NCI-H82 treated with DMSO at 0.1 percent for 48 hours (cell line): ENCODE measurements around the gene SLC30A1.
"Not testable (repeated sequence)": the region's sequence is repeated elsewhere in the genome, so short reads cannot be mapped to it uniquely, and the experiment has no call there.

Experiments used
- DNase-seq: peaks from one replicate; lab custom pipeline; 2025; ENCODE audit not compliant: unreplicated experiment; lab: John Stamatoyannopoulos, UW

The SLC30A1 gene, protein sequence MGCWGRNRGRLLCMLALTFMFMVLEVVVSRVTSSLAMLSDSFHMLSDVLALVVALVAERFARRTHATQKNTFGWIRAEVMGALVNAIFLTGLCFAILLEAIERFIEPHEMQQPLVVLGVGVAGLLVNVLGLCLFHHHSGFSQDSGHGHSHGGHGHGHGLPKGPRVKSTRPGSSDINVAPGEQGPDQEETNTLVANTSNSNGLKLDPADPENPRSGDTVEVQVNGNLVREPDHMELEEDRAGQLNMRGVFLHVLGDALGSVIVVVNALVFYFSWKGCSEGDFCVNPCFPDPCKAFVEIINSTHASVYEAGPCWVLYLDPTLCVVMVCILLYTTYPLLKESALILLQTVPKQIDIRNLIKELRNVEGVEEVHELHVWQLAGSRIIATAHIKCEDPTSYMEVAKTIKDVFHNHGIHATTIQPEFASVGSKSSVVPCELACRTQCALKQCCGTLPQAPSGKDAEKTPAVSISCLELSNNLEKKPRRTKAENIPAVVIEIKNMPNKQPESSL

DNA sequence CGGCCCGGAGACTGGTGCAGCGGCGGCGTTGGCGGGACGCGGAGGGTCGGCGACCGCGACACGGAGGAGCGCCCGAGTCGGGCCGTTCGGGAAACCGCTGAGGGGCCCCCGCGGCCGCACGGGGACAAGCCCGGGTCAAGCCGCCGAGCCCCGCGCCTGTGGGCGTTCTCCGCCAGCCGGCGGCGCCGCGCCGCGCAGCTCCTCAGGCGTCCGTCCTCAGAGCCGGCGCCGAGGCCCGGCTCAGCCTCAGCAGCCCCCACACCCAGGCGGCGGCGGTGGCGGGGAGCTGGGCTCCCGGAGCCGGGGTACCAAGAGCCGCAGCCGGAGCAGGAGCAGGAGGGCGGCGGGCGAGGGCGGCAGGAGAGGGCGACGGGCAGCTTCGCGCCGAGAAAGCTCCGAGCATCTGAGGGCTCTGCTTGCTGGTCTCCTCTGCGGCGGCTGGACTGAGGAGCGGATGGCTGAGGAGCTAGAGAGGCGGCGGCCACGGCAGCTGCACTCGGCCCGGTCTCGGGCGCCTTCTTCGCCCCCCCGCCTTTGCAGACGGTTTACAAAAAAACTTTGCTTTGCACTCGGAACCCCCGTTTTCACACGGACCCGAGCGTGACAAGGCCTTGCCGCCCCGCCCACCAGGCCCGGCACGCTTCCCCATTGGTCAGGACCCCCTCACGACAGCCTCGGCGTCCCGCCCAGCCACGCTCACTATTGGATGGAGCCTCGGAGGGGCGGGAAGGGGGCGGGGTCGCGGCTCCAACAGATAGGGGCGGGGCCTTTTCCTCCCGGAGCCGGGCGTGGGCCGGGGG, at the start of gene SLC30A1:
SLC30A1 (minus strand) TSS at position 522 of the 800 bp plus-strand sequence. CDS start 549 bp downstream, outside the sequence.
- peak; percentile 92 for DNase-seq

DNA sequence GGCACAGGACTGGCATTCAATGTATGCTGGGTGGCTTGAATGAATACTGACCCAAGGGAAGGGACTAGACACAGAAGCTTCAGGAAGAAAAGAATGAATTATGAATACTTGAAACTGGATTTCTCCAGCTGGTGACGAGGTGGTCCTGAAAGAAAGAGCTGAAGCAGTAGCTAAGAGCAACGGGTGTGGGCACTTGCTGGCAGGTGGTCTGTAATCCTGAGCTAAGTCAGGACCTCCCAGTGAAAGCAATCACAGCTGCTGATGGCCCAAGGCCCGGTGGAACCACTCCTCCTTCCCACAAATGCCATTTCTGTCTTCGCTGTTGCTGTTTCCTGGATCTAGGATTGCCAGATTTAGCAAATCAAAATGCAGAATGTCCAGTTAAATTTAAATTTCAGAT, 49.5 kb upstream of the SLC30A1 start:
- peak; percentile 22 for DNase-seq

DNA sequence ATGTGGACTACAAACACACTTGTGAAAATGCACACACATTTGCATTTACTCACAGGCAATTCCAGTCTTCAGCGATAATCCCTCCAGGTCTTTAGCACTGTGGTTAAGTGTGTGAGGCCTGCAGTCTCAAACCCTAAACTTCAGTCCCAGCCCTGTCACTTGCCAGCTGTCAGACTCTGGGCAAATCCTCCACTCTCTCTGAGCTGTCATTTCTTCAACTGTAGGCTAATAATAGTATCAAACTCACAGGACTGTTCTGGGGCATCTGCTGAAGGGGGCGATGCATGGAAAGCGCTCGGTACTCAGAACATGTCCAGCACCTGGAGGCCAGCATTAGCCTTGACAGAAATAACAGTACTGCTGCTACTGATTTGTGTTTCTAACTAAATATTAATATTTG, 48.3 kb upstream of the SLC30A1 start:
- peak; percentile 79 for DNase-seq

DNA sequence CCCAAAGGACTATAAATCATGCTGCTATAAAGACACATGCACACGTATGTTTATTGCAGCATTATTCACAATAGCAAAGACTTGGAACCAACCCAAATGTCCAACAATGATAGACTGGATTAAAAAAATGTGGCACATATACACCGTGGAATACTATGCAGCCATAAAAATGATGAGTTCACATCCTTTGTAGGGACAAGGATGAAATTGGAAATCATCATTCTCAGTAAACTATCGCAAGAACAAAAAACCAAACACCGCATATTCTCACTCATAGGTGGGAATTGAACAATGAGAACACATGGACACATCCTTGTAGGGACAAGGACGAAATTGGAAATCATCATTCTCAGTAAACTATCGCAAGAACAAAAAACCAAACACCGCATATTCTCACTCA, 46.9 kb upstream of the SLC30A1 start:
- not testable (repeated sequence) for DNase-seq

DNA sequence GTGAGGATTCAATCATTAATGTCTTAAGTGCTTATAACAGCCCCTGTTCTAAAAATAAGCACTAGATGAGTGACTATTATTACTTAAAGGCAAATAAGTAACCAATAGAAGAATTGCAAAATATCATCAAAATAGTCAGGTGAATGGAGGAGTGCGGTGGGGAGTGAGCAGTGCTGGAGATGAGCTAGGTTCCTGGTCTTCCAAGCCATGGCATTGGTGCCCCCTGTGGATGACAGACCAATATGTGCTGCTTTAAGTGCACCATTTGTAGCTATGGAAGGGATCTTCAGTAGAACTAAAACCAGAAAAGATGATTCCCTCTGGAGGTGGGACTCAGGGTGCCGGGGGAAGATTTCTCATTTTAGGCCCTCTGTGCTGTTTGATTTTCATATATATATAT, 46.1 kb upstream of the SLC30A1 start:
- DNase-seq: peak; percentile 12

DNA sequence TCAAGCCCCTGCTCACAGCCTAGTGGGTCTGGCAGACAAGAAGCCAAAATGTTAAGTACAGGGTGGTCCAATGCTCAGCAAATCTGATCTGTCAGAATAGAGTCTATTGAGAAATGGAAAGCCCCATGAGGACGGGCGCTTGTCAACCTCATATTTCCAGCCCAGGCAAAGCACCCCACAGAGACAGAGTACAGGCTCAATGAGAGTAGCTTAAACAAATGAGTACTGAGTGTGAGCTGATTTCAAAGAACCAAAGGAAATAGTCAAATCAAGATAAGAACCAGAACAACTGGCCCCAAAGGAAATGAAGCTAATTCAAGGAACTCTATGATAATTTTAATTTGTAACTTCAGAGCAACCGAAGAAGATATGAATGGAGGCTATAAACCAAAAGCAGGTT, 44.6 kb upstream of the SLC30A1 start:
- no peak for DNase-seq

DNA sequence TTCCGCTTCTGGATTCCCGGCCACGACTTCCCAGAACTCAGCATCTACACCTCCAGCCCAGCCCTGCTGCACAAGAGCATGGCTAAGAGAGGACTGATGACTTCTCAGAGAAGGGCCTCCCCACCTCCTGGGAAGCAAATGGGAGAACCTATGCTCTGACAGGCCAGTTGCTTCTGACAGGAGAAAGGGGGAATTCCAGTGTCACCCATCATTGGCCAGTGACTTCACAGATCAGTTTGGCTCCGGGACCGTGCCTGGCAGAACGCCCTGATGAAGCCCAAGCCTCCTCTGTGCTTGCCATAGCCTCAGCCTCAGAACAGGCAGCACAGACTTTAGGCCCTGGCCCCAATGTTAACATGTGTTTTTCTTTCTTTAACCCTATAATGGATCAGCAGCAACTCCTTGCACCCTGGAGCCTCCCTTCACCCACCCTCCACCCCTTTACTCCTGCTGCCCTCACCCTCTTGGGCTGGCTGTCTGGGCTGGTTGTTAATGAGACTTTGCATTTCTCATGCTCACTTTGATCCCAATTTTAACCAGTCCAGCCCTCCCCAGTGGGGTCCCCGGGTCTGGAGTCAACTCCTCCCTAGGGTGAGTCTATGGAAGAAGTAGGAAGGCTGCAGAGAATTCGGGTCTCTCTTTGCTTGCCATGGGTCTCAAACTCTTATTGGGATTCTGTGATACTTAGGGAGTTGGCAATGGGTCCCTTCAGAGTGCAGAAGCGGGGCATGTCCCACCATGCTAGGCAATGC, 42.7 kb upstream of the SLC30A1 start:
- DNase-seq: no peak

DNA sequence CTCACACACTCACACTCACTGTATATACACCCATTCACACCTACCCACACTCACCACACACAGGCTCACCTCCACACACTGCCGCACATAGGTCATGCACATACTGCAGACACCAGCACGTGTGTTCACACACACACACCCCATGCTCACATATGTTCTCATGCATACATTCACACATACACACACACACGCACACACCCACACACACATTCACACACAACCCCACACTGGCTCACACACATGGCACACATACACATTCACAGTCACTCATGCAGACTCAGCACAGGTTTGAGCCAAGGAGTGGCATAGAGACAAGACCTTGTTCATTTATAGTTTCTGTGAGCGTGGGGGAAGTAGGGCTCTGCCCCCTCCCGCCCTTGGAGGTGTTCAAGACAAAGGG, 41.1 kb upstream of the SLC30A1 start:
- DNase-seq: no peak

DNA sequence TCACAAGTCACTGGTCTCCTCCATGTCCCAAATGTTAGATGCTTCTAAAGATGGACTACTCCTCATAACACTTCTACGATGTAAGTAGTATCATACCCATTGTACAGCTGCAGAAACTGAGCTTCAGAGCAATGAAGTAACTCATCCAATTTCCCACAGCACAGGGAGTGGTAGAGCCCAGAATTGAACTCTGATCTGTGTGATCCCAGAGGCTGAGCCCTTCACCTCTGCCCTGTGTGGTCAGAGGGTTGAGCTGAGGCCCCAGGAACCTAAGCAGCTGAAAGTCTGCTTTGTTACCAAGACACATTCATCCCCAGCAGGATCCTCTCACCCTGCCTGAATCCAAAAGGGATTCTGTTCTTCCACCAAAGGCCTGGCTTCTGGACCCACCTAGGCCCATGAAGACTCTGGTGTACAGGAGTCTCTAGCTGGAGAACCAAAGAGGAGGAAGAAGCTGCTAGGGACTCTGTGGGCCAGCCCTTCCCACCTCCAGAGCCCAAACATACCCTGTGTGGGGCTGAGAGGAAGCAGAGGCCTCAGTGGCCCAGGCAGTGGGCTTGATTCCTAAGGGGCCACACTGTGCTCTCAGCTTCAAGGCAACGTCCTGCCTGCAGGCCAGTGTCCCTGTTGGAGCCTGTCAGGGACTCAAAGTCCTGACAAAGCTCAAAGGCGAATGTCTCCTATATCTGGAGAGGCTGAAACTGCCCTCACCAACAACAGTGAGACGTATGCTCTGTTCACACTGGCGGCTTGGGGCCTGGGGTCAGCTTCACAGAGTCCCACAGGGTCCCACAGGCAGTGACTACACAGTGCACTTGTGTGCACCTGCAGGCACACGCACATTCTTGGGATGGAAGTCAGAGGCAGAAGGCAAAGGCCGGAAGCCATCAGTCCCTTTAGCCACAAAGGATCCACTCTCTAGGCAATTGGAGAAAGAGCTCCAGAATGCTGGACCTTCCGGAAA, 40.4 kb upstream of the SLC30A1 start:
- no peak for DNase-seq

DNA sequence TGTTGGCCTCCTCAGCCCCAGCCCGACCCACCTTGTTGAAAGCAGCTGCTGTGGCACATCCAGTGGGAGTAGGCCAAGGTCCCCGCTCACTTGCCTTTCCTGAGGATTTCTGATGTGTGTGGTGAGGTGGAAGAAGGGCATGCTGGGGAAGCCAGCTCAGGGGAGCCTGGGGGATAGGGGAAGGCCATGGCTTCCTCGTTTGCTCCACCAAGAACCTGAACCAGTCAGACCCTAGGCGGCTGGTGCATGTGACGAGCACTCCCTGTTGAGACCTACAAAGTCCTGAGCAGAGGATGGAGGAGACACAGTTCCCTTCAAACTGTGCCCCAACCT, 38.0 kb upstream of the SLC30A1 start:
- no peak for DNase-seq

DNA sequence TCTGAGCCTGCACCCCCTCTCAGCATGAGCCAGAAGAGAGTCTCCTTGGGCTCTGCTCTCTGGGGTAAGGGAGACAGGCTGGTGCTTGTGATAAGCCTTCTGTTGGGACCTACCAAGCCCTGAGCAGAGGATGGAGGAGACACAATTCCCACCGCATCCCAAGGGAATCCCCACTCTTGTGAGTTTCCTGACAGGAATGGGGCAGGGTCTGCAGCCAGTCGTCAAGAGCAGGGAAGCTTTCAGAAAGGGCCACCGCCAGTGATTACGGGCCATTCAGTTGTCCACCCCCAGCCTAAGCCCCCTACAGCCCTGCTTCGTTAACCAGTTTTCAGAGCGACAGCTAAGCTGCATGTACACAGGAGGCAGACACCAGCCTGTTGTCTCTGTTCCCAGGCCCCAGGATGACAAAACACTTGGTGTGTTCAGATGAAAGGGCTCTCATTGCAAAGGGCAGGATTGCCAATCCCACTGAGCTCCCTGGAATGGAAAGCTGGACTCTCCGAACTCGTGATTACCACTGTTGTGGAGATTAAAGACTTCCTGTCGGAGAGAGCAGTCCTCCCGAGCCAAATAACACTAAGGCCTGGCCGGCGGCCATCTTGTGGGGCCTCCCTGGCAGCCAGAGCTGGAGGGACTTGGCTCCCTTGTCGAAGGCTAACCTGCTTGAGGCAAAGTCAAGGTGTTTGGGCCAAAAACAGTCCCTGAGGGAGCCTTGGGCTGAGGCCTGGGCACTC, 37.4 kb upstream of the SLC30A1 start:
- DNase-seq: no peak

DNA sequence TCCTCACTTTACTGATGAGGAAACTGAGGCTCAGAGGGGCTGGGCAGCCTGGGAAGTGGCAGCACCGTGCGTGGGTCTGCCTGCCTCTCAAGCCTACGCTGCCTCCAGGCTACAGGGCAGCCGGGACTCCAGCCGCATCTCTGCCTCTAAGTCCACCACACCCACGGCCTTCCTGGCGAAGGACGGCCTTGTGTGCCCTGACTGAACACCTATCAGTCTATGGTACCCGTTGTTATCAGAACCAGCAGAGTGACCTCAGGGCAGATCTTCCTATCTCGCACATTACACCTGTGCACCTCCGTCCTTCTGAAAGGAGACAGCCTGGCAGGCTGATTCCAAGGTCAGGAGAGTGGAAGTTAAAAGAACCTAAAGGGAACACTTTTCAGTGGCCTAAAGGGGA, 35.7 kb upstream of the SLC30A1 start:
- no peak for DNase-seq

DNA sequence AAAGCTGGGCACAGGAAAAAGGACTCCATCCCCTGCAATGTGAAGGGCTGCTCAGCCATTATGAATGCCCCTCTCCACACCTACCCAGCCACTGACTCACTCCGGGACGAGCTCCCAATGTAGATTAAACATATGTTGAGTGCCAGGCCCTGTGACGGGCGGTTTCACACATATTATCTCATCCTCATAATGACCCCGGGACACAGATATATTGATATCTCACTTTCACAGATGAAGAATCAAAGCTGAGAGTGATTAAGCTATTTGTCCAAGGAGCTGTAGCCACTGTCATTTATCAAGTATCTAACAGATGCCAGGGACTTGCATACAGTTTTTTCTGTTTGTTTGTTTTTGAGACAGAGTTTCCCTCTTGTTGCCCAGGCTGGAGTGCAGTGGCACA, 35.0 kb upstream of the SLC30A1 start:
- DNase-seq: no peak

DNA sequence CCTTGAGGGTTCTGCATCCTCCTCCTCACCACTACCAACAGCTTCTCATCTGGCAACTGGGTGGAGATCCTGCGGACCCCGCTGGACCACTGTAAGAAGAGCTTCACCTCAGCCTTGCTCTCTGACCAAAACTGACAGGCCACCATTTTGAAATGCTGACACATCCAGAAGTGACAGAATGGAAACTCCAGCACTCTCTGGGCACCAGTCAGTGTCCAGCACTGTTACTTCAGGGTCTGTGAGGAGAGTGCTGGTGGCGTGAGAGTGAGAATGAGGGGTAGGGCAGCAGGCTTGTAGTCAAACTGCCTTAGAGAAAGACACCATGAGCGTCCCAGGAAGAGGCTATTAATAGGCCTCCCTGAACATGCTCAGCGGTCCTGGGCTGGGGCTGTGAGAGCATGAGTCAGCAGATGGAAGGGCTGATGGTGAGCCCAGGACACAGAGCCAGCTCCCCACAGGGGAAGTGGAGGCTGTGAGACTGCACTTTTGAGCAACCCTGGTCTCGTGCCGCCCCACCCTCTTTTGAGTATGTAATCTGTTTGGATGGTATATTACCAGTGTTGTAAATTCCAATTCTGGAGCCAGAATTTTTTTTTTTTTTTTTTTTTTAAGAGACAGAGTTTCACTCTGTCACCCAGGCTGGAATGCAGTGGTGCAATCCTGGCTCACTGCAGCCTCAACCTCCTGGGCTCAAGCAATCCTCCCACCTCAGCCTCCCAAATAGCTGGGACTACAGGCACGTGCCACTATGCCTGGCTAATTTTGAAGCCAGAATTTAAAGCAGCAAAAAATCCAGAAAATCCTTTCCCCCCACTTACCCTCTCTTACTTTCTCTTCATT, 34.4 kb upstream of the SLC30A1 start:
- no peak for DNase-seq

DNA sequence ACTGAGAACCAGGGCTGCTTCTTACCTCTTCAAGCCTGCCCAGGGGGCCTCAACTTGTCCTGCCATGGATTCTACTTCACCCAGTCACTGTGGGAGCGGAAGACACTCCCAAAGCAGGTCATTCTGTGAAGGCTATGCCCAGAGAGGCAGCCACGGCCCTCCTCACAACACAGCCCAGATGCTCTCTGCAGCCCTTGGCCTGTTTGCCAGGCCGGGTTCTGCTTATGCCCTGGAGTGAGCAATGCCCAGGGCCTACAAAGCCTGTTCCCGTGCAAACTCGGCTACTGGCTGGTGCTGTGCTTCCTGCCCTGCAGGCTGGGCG, 33.8 kb upstream of the SLC30A1 start:
- DNase-seq: no peak

DNA sequence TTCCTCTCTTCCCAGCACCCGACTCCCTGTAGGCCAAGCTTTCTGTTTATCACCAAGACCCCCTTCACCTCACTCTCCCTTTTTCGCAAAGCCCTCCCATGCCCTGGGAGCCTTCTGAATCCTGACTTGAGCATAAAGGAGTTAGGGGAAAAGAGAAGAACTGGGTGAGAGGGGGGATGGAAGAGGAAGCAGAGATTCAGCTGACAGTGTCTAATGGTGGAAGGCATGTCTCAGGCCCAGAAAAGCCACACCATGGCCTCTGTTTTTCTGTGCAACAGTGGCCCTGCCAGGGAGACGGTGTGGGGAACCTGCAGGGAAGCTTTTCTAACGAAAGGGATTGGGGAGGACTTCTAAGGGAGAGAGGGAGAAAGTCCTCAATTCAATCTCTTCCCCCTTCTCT, 32.9 kb upstream of the SLC30A1 start:
- no peak for DNase-seq

DNA sequence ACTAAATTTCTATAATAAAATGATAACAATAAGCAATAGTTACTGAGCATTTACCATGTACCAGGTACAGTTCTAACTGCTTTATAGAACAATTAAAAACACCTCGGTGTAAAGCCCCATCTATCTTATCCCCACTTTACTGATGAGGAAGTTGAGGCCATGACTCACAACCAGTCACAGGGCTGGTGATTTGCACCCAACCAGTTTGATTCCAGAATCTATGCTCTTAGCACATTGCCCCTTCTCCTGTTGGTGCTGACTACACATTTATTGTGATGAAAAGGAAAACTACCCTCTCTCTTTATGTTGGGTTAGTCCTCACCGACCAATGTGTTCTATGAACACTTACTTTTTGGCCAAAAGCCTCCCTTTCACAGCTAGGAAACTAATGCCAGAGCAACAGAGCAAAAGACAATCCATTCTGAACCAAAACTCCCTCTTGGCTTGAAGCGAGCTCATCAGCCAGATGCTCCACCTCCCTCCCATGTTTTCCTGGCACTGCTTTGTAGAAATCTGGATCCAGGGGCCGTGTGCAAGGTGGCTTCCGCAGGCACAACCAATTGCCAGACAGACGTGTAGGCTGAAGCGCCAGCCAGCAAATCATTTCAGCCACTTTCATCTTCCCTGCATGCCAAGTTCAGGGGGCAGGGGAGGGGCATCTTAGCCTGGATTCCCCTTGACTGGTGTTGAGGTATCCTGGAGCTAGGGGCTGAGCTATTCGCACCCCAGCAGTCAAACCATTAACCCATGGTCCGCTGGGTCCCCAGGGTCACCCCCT, 32.0 kb upstream of the SLC30A1 start:
- no peak for DNase-seq
